GM19025 (cell line): ENCODE results near the gene COA1.

Experiments used
- ATAC-seq: cut with Tn5 transposase; IDR thresholded peaks from one replicate; pipeline ENCODE4 v1.9.1; 2021; ENCODE audit warnings: mild to moderate bottlenecking, low read depth, moderate library complexity; ENCODE audit not compliant: unreplicated experiment

COA1 gene

DNA sequence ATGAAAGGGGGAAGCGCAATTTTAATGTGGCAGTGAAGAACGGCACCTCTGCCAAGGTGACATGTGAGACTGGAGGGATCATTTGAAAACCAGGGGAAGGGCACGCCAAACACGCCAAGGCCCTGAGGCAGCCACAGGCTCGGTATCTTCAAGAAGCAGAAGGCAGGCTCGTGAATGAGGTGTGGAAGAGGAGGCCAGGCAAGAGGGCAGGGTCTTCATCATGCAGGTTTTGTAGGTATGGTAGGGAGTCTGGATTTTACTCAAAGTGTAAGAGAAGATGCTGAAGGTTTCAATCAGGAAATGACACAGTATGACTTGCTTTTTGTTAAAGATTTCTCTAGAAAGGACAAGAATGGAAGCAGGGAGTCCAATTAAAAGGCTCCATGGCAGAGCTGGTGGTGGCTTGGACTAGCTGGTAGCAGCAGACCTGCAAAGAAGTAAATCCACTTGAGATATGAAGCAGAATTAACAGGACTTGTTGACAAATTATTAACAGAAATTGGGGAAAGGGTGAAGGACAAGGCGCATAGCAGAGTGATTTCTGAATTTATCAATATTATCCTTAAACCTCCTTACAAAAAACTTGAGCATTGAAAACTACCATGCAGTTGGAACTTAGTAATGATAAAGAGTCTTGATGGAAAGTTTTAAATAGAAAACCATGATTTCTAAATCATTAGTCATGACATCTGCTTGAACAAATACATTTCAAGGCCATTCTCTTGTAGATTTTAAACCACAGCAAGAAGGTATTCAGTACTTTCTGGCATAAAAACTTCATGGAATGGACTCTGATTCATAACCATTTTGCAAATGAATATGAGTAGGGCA, 70.4 kb downstream of the COA1 start:
- no peak for ATAC-seq

DNA sequence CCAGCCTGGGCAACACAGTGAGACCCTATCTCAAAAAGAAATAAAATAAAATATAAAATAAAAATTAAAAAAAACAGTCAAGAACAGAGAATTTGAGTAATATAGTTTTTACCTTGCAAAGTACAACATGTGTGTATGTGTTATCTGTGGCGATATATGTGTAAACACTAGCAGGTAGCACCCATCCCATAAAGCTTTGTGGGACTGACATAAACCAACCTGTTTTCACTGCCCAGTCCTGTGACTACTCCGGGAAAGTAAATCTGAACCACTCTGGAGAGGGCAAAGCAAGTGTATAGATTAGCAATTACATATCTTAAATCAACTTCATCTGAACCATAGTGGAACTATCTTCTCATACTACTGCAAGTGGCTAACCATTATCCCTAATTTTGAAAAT, 72.3 kb downstream of the COA1 start:
- no peak for ATAC-seq

DNA sequence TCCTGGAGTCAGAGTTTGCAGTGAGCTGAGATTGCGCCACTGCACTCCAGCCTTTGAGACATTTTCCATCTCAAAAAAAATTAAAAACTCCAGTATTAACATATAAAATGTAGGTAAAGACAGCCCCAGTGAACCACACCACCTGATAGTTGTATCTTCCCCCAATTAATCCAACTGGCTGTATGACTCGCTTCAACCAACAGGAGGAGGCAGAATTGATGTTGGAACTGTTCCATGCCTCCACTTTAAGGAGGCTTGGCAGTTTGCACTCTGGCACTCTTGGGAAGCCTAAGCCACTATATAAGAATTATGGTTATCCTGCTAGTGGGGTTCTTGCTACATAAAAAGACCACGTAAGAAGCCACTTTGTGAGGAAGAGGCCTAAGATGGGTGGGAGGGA, 73.7 kb downstream of the COA1 start:
- no peak for ATAC-seq

DNA sequence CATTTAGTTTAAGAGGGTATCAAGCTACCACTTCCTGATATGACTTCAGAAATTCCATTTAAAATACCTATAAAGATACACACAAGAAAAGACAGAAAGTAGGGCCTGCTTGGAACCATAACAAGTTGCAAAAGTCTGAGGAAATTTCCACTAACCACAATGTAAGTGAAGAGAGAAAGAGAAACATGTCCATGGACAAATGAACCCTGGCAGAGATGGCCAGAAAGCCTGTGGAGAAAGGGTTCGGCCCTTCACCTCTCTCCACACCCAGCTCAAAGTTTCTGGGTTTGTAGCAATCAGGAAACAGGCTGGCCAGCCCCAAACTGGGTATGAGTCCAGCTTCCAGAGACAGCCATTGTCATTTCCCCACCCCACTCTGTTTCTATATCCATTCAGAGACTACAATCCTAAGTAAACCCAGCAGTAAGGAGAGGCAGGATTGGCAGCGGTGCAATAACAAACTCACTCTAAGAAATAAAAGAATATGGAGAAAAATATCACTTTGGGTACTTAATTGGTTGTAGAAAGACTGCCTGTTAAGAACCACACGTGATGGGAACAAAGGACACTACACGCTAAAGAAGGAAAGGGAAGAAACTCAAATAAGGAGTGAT, 75.3 kb downstream of the COA1 start:
- ATAC-seq = no peak

DNA sequence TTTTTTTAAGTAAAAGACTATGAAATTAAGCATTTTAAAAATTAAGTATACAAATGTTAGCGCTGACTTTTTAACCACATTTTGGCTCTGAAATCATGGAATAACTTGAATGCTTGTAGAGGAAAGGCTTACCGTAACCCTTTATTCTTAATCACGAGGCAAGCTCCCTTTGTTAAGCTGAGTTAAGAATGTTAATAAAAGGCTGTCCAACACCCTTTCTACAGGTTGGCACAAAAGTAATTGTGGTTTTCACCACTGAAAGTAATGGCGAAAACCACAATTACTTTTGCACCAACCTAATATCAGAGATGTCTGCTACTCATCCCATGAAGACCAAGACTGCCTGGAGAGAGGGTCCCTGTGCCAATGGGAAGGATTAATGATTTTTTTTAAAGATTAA, 75.9 kb downstream of the COA1 start:
- ATAC-seq = no peak

DNA sequence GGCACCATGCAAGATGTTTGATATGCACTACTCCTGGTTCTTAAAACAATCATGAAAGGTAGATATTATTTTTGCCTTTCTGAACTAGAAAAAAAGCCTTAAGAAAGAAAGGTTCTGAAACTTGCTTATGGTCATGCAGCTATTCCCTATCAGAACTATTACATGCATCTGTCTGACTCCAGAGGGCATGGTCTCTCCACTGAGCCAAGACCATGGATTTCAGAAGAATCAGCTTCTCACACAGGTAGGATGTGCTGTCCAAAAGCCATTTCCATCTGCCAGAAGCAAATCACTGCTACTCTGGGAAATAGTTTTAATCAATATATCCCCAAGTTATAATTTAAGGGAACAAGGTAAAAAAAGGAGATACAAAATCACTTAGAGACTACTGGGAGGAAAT, 77.0 kb downstream of the COA1 start:
- no peak for ATAC-seq

DNA sequence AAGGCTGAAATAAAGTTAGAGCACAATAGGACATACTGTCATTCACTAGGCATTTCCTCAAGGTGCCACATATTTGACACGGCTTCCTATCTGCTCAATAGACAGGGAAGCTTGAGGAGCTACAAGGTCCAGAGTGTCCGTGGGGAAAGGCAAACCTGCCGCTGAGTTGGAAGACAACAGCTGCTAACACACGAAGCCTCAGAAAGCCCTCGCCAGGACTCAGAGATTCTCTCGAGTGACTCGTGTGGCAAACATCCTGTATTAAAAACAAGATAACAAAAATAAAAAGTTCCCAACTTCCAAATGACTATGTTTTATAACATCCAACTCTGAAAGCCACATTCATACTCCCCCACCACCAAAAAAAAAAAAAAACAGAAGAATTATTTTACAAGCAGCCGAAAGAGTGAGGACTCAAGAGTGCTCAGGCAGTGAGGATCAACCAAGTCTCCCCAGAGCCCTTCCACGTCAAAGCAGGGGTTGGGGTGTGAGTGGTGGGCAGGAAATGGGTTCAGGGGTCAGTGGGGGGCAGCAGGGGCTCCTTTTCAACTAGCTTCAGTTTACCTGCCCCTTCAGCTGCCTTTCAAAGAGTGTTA, 78.8 kb downstream of the COA1 start:
- no peak for ATAC-seq

DNA sequence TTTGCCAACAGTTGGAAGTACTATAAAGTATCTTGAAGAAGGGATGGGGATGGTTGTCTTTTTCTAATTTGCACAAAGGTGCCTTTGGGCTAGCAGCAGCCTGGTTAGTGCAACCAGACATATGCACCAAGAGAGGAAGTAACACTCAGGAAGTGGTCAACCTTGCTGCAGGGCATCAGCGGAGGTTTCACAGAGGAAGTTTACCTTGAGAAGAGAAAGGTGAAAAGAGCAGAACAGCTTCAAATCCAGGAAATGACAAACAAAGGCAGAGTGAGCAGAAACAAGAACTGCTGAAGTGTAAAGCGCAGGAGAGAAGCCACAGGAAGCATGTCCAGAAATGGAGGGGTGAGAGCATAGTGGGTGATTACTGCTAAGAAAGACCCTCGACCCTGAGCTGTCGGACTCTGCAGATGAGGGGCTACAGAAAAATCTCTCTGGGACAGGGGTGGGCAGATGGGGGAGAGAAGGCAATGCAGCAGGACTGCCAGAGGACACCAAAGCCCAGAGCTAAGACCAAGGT, 79.5 kb downstream of the COA1 start:
- peak; percentile 63 for ATAC-seq

DNA sequence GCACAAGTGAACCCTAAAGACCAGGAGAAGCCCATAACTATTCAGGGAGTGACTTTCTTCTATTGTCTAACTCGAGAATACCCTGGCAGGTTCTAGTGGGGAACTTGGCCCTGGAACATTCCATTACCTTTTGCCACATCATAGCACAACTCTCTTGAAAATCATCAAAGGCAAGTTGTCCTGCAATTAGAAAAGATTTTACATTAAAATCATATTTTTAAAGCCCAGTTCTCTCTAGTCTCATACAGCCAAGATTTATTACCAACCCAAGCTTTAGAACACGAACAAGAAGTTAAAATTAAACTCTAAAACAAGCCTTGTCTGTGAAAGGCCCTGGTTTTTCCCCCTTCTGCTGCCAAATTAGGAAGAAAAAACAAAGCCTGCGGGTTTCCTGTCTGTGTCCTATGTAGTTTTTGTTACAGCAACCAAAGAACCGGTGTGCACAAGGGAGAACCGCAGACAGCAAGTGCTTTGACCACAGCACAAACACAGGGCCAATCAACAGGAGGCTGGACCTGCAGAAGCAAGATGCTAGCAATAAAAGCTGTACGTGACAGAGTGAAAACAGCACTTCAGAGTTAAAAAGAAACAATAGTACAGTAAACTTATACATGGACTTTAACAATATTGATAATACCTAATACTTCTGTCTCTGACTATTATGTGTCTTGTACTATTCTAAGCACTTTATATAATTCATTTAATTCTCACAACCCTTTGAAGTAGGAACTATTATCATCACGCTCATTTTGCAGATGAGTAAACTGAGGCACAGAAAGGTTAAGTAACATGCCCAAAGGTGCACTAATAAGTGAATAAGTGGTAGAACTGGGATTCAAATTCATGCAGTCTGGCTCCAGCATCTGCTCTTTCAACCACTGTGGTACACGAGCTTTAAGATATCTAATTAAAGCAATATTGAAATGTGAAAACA, 80.6 kb downstream of the COA1 start:
- peak; percentile 59 for ATAC-seq

DNA sequence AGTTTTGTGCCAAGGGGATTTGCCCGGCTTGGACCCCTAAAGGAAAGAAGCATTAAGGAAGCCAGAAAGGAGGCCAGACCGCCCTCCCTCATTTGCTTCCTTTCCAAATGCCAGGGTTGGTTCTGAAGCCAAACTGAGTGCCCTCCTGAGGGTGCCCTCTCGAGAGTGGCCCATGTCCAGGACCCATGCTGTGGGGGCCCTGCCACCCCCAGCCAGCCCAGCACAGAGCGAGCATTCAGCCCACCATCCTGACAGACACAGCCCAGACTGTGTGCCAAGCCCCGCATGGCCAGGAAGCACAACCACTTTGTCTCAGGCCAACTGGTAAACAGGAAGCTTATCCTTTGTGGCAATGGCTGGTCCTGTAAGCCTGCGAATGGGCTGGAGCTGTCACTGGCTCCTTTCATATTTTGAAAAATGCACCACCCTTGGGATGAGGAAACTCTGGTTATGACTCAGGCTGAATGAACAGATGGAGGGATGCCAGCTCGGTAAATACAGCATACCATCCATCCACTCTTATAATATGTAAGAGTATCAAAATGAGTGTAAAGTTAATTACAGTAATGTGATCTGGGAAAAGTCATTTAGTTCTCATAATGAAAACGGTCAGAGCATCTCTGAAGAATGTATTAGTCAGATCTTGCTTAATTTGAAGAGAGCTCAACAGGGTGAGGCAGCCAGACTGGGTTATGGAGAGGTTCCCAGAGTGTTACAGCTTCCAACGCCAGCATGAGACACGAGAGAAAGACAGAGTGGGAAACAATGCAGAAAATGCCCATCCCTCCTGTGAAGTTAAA, 81.5 kb downstream of the COA1 start:
- no peak for ATAC-seq

DNA sequence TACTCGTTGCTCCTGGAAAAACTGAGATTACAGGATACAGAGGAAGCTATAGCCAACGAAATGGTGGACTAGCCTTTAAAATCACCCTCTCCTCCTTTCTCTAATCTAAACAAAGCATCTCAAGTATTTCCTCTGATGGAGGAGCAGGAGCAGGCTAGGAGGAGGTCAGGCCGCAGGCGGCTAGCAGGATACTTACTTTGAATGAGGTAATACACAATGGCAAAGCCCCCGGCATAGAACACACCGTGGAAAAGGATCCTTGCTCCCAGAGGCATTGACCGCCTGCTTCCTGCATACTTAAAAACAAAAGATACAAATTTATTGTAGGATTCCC, 82.0 kb downstream of the COA1 start:
- no peak for ATAC-seq

DNA sequence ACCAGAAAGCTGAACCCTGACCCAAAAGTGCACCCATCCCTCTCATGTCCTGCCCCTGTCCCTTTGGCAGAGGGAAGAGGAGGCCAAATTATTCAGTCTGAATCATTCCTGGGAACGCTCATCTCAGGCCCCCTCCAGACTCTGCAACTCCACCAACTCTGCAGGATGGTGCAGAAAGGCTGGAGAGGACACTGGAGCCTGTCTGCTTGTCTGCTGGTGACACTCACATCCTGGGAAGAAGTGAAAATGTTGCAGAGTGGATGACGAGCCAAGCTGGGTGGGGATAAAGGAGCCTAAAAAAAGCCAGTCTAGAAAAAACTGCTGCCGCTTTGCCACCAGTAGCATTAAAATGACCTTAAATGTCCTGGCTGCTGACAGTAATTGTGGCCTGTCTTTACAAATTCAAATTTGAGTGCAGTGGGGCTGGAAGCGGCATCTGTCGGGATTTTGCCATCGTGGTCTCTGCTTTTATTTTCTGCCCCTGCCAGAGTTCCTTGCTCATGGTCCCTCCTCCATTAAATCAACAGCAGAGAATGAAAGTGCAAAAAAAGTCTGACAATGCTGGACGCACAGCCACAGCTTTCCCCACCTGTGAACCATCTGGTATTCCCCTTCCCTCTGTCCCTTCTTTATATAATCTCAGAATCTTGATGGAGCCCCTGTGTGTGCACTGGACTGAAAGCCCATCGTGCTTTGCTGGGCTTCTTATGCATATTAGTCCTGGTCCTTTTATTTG, 82.6 kb downstream of the COA1 start:
- no peak for ATAC-seq

DNA sequence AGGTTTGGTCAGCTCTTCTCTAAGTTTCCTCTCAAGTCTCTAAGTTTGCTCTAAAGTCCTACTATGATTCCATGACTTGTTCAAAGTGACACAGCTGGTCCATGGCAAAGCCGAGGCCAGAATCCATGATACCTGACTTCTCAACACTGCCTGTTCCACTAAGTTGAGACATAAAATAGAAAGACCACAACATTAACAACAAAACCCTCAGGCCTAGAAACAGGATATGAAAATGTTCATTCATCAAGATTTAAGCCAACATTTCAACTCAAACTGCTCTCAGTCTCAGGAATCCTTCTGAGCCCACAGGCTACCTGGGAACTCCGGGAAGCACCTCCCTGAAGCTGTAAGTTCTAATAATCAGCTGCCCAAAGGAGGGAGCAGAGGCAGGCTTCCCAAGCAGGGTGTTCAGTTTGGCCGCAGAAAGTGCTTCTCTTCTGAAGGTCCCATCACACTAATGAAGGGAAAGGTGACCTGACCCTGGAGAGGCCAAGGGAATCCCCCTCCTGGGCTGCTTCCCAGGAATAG, 83.6 kb downstream of the COA1 start:
- no peak for ATAC-seq

DNA sequence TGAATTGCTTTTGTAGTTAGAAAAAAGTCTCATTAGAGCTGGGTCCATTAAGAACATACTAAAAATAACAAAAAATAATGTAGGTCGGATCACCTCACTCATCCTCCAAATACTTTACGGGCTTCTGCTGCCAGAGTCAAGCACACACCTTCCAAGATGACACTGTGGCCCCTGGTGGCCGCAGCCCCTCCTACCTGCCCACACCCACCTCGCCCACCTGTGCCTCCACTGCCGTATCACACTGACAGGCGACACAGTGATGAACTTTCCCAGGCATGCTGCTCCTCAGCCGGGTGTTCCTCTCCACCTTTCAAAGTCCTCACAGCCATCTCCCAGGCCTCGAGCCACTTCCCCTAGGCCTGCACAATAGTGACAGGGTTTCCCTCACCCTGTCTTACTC, 85.5 kb downstream of the COA1 start:
- no peak for ATAC-seq

DNA sequence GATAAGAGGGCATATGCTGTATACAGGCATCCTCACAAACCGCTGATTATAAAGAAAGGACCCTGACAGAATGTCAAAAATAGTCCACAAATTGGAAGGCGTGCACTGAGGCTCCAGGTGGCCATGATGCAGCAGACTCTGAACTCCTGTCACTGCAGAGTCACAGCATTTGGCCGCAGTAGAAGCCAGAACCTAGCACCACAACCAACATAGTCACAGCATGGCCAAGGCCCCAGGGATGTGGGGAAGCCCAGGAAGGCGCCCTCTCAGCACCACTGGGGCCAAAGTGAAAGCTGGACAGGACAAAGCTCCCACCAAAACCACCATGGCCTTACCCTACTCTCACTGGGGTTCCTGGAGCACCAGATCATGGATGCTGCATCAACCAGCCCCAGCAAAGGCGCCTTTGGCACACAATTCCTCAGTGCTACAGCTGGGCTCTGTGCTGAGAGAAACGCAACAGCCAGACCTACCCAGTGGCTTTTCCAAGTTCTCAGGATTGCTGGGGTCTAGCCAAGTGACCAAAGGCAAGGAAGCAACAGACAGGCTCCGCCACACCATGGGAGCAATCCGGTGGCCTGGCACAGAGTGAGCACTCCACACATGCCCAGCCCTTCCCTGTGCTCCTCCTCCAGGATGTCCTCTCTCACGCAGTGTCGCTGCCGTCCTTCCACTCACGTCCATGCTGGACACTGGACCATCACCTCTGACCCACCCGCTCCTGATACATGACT, 86.3 kb downstream of the COA1 start:
- ATAC-seq = no peak

DNA sequence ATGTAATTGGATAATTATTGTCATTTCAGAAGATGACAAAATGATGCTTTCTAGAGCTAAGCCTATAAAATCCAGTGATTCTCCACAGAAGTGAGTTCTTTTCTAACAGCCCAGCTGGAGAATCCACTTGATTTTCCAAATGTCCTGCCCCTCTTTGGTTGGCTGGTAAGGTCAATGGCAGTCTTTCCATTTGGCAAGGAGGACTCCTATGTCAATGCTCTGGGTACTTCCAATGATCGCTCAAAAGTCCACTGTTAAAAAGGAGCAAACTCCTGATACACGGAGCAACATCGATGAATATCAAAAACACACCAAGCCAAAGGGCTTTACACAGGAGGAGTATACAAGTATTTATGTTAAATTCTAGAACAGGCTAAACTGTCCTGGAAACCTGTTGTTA, 88.6 kb downstream of the COA1 start:
- no peak for ATAC-seq

DNA sequence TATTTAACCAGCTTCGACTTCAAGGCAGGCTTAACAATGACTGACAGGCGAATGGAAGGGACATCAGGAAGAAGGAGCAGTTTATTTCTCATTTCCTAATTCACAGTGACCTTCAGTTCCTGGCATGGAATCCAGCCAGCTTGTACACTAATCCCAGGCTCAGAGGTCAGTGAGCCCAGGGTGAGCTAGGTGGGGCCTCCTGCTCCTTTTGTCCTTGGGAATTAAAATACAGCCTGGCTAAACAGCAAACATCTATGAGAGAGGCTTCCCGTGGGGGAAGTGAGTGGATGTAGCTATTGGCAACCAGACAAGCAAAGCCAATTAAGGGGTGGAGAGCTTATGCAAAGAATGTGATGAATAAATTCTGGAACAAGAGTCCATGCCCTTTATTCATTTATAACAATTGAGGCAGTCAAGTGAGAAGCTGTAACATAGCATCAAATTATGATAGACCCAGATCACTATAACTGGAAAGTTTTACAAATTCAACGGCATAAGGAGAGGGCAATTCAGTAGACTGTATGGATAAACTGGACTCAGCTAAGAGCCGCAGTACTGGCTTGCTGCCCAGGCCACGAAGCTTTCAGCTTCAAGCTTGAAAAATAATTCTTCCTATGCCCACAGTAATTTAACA, 89.3 kb downstream of the COA1 start:
- no peak for ATAC-seq
